GM23248 (cell line): Measurements from ENCODE around the gene NLRC4. TPM values are rescaled to one million over a fixed set of nuclear protein-coding genes. Genes with fewer than 3 reads are reported as not detected.

Experiments
- DNase-seq: peaks from one replicate; pipeline ENCODE4 v3.0.0-alpha.2; 2015
- H2AFZ ChIP-seq: fragments of 200-600 bp; sonication (generic); 2 replicates; pipeline ENCODE4 v1.6.1; 2016; ENCODE audit warnings: antibody characterized with exemption
- H3F3A ChIP-seq: fragments of 200-600 bp; sonication (generic); 2 replicates; pipeline ENCODE4 v1.6.1; 2016; ENCODE audit warnings: mild to moderate bottlenecking, antibody characterized with exemption, mixed run types; ENCODE audit not compliant: insufficient read depth
- H3K27ac ChIP-seq: fragments of 200-600 bp; sonication (generic); 2 replicates; pipeline ENCODE4 v1.5.1; 2016; ENCODE audit warnings: mild to moderate bottlenecking
- H3K27me3 ChIP-seq: fragments of 200-600 bp; sonication (generic); replicated peaks from 2 replicates; pipeline ENCODE4 v1.6.1; 2016; ENCODE audit warnings: mild to moderate bottlenecking; ENCODE audit not compliant: insufficient read depth
- H3K36me3 ChIP-seq: fragments of 200-600 bp; sonication (generic); 2 replicates; pipeline ENCODE4 v1.6.1; 2016; ENCODE audit warnings: low read depth, mild to moderate bottlenecking
- H3K4me1 ChIP-seq: fragments of 200-600 bp; sonication (generic); 2 replicates; pipeline ENCODE4 v1.6.1; 2016; ENCODE audit warnings: mild to moderate bottlenecking; ENCODE audit not compliant: insufficient read depth
- H3K4me2 ChIP-seq: fragments of 200-600 bp; sonication (generic); one replicate; pipeline ENCODE4 v1.6.1; 2016; ENCODE audit warnings: mild to moderate bottlenecking; ENCODE audit not compliant: unreplicated experiment
- H3K4me3 ChIP-seq: fragments of 200-600 bp; sonication (generic); 2 replicates; pipeline ENCODE4 v1.5.1; 2016; ENCODE audit warnings: mild to moderate bottlenecking
- H3K79me2 ChIP-seq: fragments of 200-600 bp; sonication (generic); 2 replicates; pipeline ENCODE4 v1.6.1; 2016; ENCODE audit warnings: mild to moderate bottlenecking; ENCODE audit not compliant: insufficient read depth
- H3K9ac ChIP-seq: fragments of 200-600 bp; sonication (generic); 2 replicates; pipeline ENCODE4 v1.6.1; 2016; ENCODE audit warnings: mild to moderate bottlenecking
- H3K9me2 ChIP-seq: fragments of 200-600 bp; sonication (generic); 2 replicates; pipeline ENCODE4 v1.6.1; 2016; ENCODE audit warnings: mixed run types, mild to moderate bottlenecking, moderate library complexity; ENCODE audit not compliant: insufficient read depth
- H3K9me3 ChIP-seq: fragments of 200-600 bp; sonication (generic); one replicate; pipeline ENCODE4 v1.6.1; 2017; ENCODE audit warnings: low read depth
- H4K20me1 ChIP-seq: fragments of 200-600 bp; sonication (generic); 2 replicates; pipeline ENCODE4 v1.6.0; 2016; ENCODE audit not compliant: insufficient read depth
- EZH2 ChIP-seq: fragments of 200-600 bp; sonication (generic); IDR thresholded peaks from 2 replicates; pipeline ENCODE4 v1.6.1; 2018; ENCODE audit warnings: antibody characterized with exemption, mild to moderate bottlenecking; ENCODE audit not compliant: insufficient read depth, poor library complexity, severe bottlenecking
- EZH2phosphoT487 ChIP-seq: fragments of 200-600 bp; sonication (generic); IDR thresholded peaks from 2 replicates; pipeline ENCODE4 v1.6.1; 2018; ENCODE audit warnings: antibody characterized with exemption, moderate library complexity, mild to moderate bottlenecking, low read depth; ENCODE audit not compliant: insufficient read depth
- WGBS, 2 experiments: methylation state at CpG; one replicate each; pipeline ENCODE4 v1.1.6; 2015 to 2017; ENCODE audit warnings: low lambda C conversion rate in 2 of 2, low coverage in 1 of 2; ENCODE audit errors: missing lambda C conversion rate in 2 of 2; 5-methylcytosine and 5-hydroxymethylcytosine counted together
- in situ Hi-C: fragments of 300-500 bp; cut with MboI; formaldehyde crosslinking; loops from 2 replicates; pipeline ENCODE4 v1.15.0; 2020
- polyA plus RNA-seq: library from polyadenylated mRNA; unstranded; fragments of >200 nt; fragmentation: Nextera tagmentation; extraction: Ambion mirVana; gene quantifications from 2 replicates; pipeline ENCODE4 v1.2.1, GENCODE V29; 2016
- small RNA-seq: library from RNA; depleted of rRNA; stranded (forward); fragments of <200 nt; gene quantifications from one replicate; pipeline ENCODE3, GENCODE V24; 2014; ENCODE audit warnings: low read depth, low replicate concordance
- total RNA-seq: library from RNA; depleted of rRNA; stranded (reverse); fragments of >200 nt; shearing (Covaris generic); gene quantifications from 2 replicates; pipeline ENCODE4 v1.2.3, GENCODE V29; 2014; rRNA removed

NLRC4 gene
- total and polyA plus RNA-seq, 2 experiments from 2014 or later, result 0.18 TPM; not detected in 1

DNA sequence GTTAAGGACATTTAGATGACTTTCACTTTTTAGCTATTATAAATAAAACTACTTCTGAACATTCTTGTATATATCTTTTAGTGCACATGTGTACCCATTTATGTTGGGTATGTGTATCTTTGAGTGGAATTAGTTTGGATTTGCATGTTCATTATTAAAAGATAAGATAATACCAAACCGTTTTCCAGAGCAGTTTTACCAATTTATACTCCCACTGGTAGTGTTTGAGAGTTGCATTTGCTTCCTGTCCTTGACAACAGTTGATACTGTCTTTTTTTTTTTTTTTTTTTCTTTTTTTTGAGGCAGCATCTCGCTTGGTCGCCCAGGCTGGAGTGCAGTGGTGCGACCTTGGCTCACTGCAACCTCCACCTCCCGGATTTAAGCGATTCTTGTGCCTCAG, 75.7 kb downstream of the NLRC4 start:
- H3F3A ChIP-seq, result no peaks in the 10 kb centered on the region
- no peaks in the 10 kb centered on the region; the same call in 1 of the 2 replicates for H3K79me2 ChIP-seq
- H3K4me2 ChIP-seq, result no peak overlapping the region
- WGBS, 2 experiments, result 87 to 90% methylated on average over 4 to 6 of the region's 6 CpGs
- no peaks in the 10 kb centered on the region for H3K9me2 ChIP-seq
- no peaks in the 10 kb centered on the region for H3K4me1 ChIP-seq
- H3K36me3 ChIP-seq, result peaks cover 9% of the 10 kb centered on the region
- H3K4me3 ChIP-seq, result no peak overlapping the region
- H3K9me3 ChIP-seq, result no peaks in the 10 kb centered on the region
- no peaks in the 10 kb centered on the region for H4K20me1 ChIP-seq
- no peak overlapping the region for H3K9ac ChIP-seq
- in situ Hi-C loops, result no loop called here
- H3K27ac ChIP-seq, result no peak overlapping the region
- no peaks in the 10 kb centered on the region for H3K27me3 ChIP-seq
- no peak overlapping the region for H2AFZ ChIP-seq
- DNase-seq, result no peak
- TF ChIP-seq EZH2phosphoT487 (no peak), EZH2 (no peak)

DNA sequence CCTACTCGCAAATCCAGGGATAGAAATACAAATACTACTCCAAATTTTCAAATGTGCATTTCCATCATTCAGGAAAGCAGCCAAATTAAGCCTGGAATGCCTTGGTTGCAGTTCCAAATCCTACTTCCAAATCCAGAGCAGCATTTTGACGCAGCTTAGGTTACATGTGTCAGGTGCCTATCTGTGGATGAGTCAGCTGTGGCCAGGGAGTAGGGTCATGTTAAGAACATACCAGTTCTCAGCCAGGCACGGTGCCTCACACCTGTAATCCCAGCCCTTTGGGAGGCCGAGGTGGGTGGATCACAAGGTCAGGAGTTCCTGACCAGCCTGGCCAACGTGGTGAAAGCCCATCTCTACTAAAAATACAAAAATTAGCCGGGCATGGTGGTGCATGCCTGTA, 82.0 kb downstream of the NLRC4 start:
- no peak overlapping the region for H3K27ac ChIP-seq
- H3K9me3 ChIP-seq, result no peaks in the 10 kb centered on the region
- H3K9me2 ChIP-seq, result no peaks in the 10 kb centered on the region
- WGBS, 2 experiments, result 97% methylated on average over 6 of the region's 6 CpGs
- no peak overlapping the region for H3K4me2 ChIP-seq
- no peaks in the 10 kb centered on the region for H3K27me3 ChIP-seq
- H2AFZ ChIP-seq, result no peak overlapping the region
- TF ChIP-seq EZH2phosphoT487, result no peak
- TF ChIP-seq EZH2, result no peak
- in situ Hi-C loops, result no loop called here
- H3K4me3 ChIP-seq, result no peak overlapping the region
- no peaks in the 10 kb centered on the region for H3F3A ChIP-seq
- no peaks in the 10 kb centered on the region for H3K4me1 ChIP-seq
- no peaks in the 10 kb centered on the region for H3K79me2 ChIP-seq
- H3K9ac ChIP-seq, result no peak overlapping the region
- no peaks in the 10 kb centered on the region for H4K20me1 ChIP-seq
- DNase-seq, result no peak
- H3K36me3 ChIP-seq, result peaks cover 24% of the 10 kb centered on the region

Small RNA genes within 50 kb of the gene (small RNA-seq; reads per million reads assigned to genes)
- not detected for gene RNU6-647P

Other genes with a start within 250 kb of the NLRC4 start
- gene DPY30, start 225.1 kb downstream of the NLRC4 start, total RNA-seq, result 57.8 and 65.6 TPM in 2 replicates
- gene DPY30, start 225.1 kb downstream of the NLRC4 start, polyA plus RNA-seq, result 147 and 159 TPM in 2 replicates
- 17.1 and 30.0 TPM in 2 replicates for gene SPAST, start 201.3 kb downstream of the NLRC4 start, total RNA-seq
- gene SPAST, start 201.3 kb downstream of the NLRC4 start, polyA plus RNA-seq, result 5.5 and 6.6 TPM in 2 replicates
- 32.8 and 33.0 TPM in 2 replicates for gene SLC30A6, start 99.0 kb downstream of the NLRC4 start, total RNA-seq
- 16.2 and 18.6 TPM in 2 replicates for gene SLC30A6, start 99.0 kb downstream of the NLRC4 start, polyA plus RNA-seq
- 55.6 and 60.3 TPM in 2 replicates for gene YIPF4, start 13.0 kb upstream of the NLRC4 start, total RNA-seq
- 94.4 and 94.7 TPM in 2 replicates for gene YIPF4, start 13.0 kb upstream of the NLRC4 start, polyA plus RNA-seq
- gene BIRC6, start 92.1 kb upstream of the NLRC4 start, total RNA-seq, result 83.0 and 122 TPM in 2 replicates
- gene BIRC6, start 92.1 kb upstream of the NLRC4 start, polyA plus RNA-seq, result 11.5 and 16.0 TPM in 2 replicates